GM21423 (cell line): ENCODE results near the gene RESP18.
A peak's percentile ranks its signal among the peaks of the same experiment; 100 is the strongest.
"Not testable (repeated sequence)": the region's sequence is repeated elsewhere in the genome, so short reads cannot be mapped to it uniquely, and the experiment has no call there.

Source experiments
- ATAC-seq: cut with Tn5 transposase; IDR thresholded peaks from one replicate; pipeline ENCODE4 v1.9.1; 2021; ENCODE audit warnings: mild to moderate bottlenecking, moderate library complexity; ENCODE audit not compliant: unreplicated experiment

The RESP18 gene

DNA sequence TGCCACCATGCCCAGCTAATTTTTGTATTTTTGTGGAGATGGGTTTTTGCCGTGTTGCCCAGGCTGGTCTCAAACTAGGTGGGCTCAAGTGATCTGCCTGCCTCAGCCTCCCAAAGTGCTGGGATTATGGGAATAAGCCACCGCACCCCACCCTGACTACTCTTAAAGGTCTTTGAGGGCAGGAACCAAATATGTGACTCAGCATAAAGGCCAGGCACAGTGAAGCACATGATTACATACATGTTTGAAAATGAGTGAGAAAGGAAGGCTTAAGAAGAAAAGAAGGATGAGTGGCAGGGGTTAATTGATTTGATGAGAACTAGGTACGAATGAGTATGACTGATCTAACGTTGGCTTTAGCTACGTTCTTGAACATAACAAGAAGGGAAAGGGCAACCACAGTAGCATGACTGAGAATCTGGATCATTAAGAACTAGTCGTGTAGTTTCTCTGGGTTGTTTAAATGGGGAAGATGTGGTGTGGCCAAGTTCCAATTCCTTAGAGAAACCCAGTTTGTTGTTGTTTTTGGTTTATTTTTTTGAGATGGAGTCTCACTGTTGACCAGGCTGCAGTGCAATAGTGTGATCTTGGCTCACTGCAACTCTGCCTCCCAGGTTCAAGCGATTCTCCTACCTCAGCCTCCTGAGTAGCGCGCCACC lies 6.8 kb downstream of the RESP18 start:
- no peak for ATAC-seq

DNA sequence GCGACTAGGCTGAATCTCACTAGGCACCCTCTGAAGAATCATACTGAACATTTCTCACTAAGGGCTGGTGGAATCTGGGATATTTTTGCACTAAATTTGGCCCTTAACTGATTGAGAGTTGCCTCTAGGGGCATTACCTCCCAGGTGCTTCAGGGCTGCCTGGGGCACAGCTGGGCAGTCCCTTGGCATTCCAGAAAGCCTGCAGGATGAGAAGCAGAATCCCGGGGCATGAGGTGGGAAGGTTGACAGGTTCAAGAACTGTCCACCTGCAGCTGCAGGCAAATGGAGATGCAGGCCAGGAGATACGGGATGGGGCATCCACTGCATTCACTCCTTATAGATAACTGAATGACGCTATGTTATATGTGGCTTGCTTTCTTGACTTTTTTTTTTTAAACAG lies 7.4 kb downstream of the RESP18 start:
- ATAC-seq: no peak

DNA sequence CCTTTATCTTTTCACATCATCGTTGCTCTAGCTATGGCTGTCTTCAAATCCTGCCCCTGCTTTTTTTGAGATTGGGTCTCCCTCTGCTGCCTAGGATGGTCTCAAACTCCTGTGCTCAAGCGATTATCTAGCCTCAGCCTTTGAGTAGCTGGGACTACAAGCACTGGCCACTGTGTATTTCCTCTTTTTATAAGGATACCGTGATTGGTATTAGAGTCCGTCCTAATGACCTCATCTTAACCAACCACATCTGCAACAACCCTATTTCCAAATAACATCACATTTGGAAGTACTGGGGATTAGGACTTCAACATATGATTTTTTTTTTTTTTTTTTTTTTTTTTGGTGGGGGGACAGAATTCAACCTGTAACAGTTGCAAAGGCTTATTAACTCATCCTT lies 9.1 kb downstream of the RESP18 start:
- ATAC-seq: no peak

DNA sequence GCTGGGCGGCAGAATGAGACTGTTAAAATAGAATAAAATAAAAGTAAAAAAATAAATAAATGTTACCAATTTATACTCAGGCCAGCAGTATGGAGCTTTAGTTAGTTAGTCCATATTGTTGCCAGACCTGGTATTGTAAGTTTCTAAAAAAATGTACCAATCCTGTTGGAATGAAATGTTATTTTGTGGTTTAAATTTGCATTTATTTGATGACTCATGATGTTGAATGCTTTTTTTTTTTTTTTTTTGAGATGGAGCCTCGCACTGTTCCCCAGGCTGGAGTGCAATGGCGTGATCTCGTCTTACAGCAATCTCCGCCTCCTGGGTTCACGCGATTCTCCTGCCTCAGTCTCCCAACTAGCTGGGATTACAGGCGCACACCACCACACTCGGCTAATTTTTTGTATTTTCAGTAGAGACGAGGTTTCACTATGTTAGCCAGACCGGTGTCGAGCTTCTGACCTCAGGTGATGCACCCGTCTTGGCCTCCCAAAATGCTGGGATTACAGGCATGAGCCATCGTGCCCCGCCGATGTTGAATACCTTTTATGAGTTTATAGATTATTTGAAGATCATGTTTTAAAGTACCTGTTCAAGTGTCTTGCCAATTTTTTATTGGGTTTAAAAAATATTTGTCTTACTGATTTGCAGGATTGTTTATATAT lies 17.6 kb downstream of the RESP18 start:
- no peak for ATAC-seq

DNA sequence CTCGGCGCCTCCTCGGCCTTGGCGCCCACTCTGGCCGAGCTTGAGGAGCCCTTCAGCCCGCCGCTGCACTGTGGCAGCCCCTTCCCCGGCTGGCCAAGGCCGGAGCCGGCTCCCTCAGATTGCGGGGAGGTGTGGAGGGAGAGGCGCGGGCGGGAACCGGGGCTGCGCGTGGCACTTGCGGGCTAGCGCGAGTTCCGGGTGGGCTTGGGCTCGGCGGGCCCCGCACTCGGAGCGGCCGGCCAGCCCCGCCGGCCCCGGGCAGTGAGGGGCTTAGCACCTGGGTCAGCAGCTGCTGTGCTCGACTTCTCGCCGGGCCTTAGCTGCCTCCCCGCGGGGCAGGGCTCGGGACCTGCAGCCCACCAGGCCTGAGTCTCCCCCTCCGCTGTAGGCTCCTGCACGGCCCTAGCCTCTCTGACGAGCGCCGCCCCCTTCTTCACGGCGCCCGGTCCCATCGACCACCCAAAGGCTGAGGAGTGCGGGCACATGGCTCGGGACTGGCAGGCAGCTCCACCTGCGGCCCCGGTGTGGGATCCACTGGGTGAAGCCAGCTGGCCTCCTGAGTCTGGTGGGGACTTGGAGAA lies 19.8 kb downstream of the RESP18 start:
- not testable (repeated sequence) for ATAC-seq

DNA sequence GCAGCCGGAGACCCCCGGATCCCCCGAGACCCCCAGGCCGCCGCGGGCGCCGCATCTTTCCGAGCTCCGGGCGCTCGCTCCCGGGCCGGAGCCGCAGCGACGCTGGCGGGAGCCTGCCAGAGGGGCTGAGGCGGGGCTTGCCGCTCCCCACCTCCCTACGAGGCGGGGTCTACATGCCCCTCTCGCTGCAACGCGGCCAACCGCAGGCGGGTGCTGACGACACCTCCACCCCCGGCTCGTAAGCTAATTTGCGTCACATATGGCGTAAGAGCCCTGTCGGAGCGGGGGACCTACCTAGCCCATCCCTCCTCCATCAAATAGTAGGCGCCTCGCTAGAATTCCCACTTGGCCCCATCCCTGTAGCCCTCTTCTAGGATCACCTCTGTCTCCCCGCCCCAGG lies 23.3 kb downstream of the RESP18 start, which contains the start of gene PTPRN:
PTPRN (minus strand) TSS at position 124 of the 400 bp plus-strand sequence; CDS start at position 55, 69 bp downstream.
- no peak for ATAC-seq

DNA sequence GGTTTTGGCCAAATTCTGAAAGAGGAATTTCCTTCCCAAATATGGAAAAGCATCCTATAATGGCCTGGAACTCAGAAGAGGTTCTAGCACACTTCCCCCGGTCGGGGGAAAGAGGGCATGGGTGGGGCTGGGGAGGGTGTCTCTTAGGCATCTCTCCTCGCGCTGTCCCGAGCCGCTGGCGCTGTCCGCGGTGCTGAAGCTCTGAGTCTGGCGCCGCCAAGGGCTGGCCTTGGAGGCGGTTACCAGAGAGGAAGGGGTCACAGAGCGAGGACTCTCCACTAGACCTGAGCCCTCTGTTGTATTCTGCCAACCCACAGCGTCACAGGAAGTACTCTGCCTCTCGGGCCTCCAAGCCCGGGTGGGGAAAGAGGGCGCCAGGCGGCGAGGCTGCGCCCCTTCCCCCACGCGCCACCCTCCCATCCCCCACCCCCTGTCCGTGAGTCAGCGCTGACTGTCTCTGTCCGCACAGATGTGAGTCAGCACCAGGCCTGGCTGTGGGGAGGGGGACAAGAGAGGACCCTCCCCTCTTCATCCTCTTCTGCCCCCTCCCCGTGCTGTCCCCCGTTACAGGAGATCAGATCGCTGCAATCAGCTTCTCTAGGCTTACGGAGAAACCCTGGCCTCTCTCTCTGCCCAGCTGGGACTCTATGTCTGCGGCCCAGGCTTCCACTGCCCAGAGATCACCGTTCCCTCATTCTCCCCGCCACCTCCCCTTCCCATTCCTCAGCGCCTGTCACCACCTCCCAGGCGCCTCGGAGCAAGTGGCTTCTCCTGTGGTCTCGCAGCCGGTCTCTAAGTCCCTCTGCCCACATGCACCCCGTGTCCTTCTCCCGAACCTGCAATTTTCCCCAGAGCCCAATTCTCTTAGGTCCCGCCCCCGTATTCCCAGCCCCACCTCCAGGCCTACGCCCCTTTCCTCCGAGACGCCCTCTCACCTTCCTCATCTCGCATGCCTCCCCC lies 24.1 kb downstream of the RESP18 start:
- ATAC-seq: no peak

DNA sequence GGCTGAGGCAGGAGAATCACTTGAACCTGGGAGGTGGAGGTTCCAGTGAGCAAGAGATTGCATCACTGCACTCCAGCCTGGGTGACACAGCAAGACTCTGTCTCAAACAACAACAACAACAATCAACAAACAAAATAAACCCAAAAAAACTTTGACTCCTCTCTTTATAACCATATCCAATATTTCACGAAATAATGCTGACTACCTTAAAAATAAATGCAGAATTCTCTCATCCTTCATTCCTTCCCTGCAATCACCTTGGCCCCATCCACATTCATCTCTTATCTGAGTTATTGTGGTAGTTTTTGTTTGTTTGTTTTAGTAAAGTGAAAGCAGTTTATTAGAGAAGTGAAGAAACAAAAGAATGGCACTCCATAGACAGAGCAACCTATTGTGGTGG lies 26.5 kb downstream of the RESP18 start:
- ATAC-seq: no peak

DNA sequence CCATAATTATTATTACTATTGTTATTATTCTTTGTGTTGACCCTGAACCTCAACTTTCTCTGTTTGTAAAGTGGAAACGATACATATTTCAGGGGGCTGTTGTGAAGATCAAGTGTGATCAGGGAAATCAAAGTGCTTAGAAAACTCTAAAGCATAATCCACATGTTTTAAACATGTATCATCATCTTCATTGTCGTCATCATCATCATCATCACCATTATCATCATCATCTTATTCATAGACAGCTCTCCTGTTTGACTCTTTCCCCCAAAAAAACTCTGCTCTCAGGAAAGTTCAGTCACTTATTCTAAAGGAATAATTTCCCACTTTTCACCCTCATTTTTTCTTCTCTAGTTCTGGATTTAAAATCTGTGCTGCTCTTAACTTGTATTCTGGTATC lies 28.3 kb downstream of the RESP18 start:
- no peak for ATAC-seq

DNA sequence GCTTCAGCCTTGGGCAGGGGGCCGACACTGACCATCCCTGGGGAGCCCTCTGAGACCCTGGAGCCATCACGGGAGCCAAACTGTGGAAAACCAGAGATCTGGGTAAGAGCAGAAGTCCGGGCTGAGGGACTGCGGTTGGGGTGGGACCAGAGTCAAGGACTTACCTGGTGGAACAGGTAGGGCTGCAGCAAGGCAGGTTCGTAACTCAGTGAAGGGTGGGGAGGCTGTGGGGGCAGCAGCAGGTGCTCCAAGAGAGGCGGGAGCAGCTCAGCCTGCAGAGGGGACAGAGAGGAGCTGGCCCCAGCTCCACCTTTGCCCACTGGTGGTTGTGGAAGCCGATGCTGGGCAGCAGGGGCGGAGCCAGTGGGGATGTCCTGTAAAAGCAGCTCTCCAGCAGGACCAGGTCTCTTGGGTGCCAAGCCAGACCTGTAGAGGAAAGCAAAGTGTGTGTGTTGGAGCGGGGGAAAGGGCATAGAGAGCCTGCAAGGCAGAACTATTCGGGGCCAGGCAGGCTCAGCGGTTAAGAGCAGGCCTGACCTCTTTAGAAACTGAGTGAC lies 30.1 kb downstream of the RESP18 start:
- ATAC-seq: no peak

DNA sequence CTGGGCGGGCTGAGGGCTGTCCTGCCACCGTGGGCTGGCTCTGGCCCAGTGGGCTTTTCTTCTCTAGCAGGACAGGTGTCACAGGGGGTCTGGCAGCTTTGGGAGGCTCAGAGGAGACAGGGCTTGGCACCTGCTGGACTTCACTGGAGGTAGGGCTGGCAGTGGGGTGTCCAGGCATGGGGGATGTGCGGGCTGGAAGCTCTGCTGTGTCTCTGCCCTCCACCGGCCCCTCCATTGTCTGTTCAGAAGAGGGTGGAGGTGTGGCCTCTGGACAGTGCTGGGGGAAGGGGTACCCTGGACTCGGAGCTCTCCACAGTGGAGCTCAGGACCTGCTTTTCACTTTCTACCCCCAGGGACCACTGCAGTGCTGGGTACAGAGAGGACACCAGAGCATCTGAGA lies 32.5 kb downstream of the RESP18 start:
- no peak for ATAC-seq

DNA sequence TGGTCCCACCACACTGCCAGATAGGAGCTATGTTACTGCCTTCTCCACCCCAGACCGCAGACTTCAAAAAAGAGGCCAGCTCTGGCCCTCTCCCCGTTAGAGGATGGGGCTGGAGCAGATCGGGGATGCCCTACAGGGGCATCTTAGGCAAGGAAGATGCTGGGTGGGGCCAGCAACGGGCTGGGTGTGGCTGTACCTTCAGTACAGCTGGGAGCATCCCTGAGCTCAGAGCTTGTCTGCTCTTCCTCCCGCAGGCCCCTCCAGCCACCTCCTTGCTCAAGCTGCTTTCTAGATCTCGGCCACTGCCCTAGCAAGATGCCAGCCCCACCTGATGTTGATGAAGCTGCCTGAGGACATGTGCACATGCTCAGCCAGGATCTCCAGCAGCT lies 33.2 kb downstream of the RESP18 start:
- no peak for ATAC-seq

DNA sequence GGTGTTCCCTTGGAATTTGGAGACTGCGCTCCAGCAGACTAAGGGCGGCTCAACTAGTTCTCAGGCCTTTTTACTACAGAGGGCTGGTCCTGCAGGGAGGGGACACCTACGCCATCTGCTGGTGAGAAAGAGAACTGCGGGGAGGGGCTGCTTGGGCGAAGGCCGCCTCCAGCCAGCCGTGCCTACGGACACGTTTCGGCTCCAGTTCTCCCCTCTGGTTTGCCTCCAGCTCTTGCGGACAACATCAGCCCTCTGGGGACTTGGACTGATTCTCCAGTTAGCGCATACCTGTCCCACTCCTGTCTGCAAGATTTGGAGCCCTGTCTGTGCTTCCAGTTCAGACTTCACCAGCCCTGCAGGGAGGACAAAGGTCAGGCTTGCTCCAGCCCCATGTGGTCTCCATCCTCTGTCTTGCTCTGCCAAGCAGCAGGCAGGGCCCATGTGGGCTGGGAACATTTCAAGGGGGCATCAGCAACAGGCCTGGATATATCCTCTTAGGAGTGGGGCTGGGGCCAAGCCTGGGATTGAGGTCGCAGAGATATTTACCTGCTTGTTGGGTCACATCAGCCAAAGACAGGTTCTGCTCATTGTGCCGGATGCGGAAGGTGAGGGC lies 33.7 kb downstream of the RESP18 start:
- ATAC-seq: peak; percentile 36

DNA sequence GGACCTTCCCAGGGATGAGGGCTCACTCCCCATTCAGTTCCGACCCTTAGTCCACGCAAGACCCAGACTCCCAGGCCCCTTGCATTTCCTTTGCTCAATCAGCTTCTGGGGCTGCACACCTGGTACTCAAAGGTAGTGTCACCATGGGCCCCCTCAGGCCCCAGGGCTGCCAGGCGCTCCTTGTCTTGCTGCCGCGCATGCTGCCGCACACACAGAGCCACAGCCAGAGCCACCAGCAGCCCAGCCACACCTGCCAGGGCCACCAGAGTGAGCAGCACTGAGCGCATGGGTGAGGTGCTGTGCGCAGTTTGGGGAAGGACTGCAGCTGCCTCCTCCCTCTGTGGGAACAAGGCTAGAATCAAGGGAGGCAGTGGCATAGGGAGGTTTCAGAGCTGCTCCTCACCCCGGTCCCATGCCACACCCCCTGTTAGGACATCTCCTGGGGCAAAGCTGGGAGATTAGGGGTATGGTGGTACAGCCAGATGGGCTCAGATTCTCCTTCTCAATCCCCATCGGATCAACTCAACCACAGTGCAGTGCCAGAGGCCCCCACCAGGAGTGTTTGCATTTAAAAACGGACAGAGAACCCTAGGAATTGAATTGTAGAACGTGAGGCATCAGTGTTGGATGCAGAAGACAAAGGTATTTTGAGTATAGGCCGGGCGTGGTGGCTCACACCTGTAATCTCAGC lies 34.6 kb downstream of the RESP18 start:
- ATAC-seq: no peak

DNA sequence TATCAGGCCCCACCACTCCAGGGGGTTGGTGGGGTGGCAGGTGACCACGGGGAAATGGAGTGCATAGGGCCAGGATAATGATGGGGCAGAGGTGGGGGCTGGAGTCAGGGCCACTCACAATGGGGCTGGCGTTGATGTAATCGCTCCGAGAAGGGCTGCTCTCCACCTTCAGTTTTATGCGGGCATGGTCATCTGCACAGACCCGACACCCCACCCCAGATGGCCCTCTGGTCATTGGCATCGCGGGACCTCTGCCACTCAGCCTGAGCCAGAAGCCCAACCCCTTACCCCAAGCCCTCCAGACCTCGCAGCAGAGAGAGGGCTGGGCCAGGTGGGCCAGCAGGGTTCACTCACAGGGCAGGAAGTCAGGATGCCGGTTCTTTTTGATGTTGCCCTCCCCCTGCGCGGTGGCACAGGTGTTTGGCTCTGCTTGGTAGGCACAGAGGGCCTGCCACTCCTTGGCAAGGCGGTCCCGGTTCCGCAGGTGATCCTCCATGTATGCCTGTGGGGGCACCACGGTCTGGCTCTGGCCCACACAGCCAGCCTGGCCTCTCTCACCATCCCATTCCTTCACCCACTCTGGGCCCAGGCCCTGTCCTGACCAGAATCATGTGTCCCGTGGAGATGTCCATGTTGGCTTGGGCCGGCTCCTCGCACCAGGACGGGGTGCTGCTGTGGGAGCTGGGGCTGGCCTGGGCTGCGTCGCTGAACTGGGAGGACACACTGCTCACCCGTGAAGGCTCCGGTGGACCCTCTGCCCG lies 35.7 kb downstream of the RESP18 start:
- ATAC-seq: no peak

DNA sequence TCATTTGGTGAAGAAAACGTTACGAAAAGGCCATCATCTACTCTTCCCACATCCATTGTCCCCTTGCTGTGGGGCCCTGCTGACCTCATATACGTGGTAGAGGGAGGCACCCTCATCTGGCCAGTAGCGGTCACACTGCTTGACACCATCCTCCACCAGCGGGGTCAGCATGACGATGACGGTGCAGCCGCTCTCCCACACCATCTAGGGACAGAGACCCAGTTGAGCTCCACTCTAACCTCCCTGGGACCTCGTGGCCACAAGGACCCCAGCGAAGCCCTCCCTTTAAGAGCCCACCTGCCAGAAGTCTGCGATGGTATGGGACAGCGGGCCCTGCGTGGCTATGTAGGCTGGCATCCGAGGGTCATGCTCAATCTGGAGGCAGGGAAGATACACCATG lies 36.4 kb downstream of the RESP18 start:
- ATAC-seq: no peak

DNA sequence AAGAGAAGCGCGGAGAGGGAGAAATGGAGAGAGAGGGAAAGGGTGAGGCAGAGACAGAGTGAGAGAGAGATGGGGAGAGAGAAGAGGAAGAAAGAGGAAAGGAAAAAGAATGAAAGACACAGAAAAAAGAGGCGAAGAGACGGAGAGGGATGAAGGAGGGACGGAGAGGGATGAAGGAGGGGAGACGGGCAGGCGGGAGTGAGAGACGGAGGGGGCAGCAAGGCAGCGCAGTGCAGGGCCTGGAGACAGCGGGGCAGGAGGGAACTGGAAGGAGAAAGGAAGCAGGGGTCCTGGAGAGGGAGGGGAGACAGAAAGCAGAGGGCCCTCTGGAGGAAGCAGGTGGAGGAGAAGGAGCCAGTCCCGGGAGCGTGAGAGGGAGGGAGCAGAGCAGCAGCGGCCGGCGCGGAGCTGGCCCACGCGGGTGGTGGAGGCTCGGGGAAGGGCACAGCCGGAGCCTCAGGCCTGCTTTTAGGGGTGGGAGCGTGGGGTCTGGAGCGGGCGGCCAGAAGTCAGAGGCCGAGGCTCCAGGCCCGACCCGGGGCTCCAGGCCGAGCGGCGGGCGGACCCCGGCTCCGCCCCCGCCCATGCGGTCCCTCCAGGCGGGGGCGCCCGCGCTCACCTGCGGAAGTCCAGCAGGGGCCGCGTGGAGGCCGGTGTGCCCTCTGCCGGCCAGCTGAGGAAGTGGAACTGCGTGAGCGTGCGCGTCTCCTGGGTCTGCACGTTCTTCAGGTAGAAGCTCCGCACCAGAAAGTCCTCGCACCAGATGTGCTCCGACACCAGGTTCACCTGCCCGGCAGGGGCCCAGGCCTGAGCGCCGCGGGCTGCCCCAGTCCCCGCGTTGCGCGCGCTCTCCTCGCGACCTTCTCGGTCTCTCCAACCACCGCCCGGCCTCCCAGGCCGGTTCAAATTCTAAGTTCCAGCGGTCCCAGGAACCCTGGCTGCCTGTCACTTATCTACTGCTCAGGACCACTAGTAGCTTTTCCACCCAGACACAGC lies 37.9 kb downstream of the RESP18 start:
- ATAC-seq: peak; percentile 94

DNA sequence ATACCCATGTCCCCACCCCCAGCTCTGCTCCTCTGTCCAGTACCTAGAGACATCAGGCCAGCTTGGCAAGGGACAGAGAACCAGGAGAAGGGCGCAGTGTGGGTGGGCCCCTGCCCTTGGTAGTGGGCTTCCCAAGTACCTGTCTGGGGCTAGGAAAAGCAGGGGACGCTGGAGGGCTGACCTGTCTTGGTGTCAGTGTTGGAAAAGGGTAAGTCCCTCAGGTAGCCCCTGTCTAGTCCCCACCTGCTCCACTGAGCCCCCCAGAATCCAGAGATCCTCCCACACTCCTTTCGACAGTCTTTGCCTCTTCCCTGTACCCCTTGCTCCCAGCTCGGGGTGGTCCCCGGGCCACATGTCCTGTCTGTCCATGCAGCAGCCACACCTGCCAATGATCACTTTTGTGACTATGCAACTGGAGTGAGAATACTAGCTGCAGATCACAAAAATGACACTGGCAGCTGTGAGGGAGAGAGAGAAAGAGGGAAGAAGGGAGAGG lies 38.8 kb downstream of the RESP18 start:
- no peak for ATAC-seq
